ENCODE measurements around the gene SHROOM3.
"Not testable (repeated sequence)": the region's sequence is repeated elsewhere in the genome, so short reads cannot be mapped to it uniquely, and the experiment has no call there.

Gene SHROOM3

DNA sequence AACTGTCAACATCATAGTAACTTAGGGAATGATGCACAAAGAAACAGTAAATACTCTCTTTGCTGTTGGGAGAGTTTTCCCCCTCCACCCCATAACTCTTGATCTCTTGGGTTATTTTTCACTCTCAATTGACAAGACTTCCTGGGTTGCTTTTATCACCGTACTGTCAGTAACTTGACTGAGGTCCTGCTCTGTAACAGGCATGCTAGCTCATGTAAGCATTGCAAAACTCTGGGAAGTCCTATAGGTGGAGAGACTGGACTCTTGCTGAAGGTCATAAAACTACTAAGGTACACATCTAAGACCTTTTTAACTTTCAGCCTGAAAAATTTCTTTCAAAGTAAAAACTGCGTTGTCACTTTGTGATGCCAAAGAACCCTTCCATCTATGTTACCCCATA is 10.9 kb downstream of the SHROOM3 start:
- no peak for DNase-seq (ENCODE audit: low read depth)

DNA sequence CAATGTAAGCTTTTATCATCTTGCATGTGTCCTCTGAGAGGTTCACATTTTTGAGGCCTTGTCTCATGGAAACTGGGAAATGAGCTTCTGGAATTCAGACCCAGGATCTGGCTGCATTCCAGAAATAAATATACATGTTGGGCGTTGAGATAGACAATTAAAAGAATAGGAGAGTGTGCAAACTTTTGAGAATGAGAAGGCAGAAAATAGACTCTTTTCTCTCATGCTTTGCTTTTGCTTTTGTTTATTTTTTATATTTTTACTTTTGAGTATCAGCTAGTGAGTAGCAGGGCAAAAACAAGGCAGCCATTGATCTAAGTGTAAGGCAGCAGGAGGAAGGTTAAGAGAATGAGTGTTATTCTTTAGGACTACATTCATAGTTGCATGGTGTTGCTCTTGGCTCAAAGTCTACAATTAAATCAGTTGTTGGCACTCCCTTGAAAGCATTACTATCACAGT is 12.4 kb downstream of the SHROOM3 start:
- no peak for DNase-seq (ENCODE audit: low read depth)

DNA sequence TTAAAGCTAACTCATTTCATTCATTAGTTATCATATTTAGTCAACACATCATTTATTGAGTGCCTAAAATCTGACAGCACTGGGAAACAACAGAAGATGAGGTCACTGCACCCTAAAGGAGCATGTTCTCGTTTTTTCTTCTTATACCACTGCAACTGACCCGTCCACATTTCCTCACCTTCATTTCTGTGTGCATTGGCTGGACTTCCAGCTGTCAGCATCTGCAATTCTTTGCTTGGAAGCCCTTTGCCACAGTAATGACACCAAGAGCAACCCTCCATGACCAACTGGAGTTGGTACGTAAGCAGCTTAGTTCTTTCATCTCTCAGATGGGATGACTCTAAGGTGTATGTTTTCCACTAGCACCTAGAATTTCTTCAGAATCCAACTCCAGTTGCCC is 13.2 kb downstream of the SHROOM3 start:
- no peak for DNase-seq (ENCODE audit: low read depth)

DNA sequence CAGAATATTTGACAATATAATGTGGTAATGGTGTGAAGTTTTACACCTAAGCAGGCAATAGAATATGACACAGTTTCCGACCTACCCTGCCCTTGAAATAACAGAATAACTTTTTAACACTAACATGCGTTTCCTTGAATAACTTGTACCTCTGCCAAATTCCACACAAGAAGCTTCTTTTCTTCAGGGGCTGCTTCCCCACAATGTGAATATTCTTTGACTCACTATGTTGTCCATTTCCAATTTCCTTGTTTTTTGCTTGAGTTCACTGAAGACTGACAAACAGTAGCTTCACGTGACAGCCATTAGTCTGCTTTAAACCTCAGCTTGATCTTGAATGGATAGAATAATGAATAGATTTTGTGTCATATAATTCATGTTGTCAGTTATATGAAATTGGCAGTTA is 14.3 kb downstream of the SHROOM3 start:
- DNase-seq (ENCODE audit: low read depth), result no peak

DNA sequence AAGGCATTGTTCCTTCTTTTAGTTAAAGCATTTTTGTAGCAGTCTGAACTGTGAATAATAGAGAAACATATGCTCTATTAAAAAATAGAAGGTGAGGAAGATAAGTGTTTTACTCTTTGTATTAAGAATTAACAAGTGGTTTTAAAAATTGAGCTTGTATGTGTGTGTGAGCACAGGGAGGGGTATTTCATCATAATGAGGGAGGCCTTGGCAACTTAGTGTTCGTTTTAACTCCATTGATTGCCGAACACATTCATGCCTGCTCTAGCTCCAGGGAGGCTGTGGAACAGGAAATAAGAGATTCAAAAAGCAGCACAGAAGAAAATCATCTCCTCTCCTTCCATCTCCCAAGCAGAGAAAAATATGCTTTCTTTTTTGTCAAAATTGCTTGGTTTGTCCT is 14.8 kb downstream of the SHROOM3 start:
- DNase-seq (ENCODE audit: low read depth), result no peak

DNA sequence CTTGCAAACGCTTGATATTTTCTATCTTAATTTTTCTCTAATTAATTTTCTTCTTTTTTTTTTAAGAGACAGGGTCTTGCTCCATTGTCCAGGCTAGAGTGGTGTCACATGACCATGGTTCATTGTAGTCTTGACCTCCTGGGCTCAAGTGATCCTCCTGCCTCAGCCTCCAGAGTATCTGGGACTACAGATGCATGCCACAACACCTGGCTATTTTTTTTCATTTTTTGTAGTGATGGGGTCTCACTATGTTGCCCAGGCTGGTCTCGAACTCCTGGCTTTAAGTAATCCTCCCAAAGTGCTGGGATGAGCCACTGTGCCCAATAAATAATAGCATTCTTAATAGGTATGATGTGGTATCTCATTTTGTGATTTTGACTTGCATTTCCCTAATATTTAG is 18.2 kb downstream of the SHROOM3 start:
- no peak for DNase-seq (ENCODE audit: low read depth)

DNA sequence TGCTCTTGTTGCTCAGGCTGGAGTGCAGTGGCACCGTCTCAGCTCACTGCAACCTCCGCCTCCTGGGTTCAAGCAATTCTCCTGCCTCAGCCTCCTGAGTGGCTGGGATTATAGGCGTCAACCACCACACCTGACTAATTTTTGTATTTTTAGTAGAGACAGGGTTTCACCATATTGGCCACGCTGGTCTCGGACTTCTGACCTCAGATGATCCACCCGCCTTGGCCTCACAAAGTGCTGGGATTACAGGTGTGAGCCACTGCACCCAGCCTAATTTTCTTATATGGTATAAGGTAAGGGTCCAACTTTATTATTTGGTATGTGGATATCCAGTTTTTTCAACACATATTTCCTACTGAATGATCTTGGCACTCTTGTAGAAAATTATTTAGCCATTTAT is 19.0 kb downstream of the SHROOM3 start:
- not testable (repeated sequence) for DNase-seq (ENCODE audit: low read depth)

DNA sequence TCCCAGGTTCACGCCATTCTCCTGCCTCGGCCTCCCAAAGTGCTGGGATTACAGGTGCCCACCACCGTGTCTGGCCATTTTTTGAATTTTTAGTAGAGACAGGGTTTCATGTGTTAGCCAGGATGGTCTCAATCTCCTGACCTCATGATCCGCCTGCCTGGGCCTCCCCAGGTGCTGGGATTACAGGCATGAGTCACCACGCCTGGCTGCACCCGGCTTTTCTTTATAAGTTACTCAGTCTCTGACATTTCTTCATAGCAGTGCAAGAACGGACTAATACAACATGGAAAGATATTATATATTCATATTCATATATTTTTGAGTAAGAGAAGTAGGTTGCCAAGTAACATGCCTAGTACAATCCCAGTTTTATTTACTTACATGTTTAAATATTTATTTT is 22.9 kb downstream of the SHROOM3 start:
- DNase-seq (ENCODE audit: low read depth), result no peak

DNA sequence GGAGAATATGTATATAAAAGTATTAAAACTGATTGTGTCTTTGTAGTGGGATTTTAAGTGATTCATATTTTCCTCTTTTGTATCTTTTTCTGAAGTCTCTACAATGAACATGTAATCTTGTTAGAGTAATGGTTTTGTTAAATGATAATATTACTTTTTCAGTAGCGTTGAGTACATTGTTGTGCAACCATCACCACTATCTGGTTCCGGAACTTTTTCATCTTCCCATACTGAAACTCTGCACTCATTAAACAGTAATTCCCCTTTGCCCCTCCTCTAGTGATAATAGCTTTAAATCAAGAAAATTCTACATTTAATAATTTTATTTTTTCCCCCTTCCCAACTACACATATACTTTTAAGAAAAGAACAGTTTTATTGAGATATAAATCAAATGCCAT is 23.3 kb downstream of the SHROOM3 start:
- no peak for DNase-seq (ENCODE audit: low read depth)

DNA sequence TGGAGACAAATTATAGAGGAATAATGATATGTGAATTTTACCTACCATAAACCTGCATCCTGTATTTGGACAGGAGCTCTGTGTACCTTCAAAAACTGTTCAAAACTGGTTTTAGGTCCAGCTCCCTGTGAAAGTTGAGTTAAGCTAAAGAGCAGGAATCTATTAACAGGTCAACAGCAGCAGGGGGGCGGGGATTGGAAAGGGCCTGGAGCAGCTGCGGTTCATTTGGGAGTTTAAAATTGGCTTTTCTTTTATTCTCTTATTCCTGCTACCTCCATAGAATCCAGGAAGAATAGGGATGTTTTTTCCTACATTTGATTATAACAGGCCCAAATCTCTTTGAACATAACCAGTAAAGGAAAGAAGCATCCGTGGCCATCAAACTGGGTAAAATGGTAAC is 23.8 kb downstream of the SHROOM3 start:
- no peak for DNase-seq (ENCODE audit: low read depth)

DNA sequence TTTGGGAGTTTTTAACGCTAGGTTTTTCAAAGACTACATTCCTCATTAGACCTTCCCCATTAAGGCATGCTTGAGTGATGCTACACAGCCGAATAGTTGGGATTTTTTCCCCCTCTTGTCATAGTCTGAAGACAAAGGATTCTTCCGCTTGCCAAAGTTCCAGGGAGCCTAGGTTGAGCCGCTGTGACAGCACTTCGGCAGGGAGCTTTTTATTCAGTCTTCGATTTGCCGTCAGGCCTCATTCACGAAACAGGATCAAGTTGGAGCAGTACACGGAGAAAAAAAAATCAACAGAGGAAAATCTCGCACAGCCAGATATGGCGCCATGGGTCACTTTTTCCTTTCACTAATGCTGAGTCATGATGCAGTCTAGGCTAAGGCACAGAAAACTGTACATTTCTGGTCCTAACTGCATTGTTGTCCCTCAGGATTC is 24.3 kb downstream of the SHROOM3 start:
- DNase-seq (ENCODE audit: low read depth), result no peak

DNA sequence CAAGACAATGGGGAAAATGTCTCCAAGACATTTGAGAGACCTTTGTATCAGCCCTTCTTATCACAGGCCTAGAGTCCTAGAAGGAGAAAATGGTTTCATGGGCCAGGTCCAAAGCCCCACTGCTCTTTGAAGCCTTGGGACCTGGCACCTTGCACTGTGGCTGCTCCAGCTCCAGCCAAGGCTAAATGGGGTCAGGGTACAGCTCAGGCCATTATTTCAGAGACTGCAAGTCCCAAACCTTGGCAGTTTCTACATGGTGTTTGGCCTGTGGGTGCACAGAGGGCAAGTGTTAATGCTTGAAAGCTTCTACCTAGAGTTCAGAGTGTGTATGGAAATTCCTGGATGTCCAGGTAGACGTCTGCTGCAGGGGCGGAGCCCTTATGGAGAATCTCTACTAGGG is 28.5 kb downstream of the SHROOM3 start:
- no peak for DNase-seq (ENCODE audit: low read depth)

DNA sequence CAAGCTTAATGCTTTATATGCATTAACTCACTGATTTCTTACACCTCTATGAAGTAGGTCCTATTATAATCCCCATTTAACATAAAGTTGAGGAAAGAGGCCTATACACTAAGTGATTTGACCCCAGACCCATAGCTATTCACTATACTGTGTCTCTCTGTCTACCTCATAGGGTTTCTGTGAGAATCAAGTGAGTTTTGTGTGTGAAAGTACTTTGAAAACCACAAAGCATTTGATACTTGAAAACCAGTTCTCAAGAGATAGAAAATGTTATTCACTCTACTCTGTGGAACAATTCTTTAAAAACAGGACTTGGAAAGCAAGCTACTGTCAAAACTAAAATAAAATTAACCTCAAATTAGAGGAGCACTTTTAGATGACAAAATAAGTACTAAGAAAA is 35.0 kb downstream of the SHROOM3 start:
- no peak for DNase-seq (ENCODE audit: low read depth)

DNA sequence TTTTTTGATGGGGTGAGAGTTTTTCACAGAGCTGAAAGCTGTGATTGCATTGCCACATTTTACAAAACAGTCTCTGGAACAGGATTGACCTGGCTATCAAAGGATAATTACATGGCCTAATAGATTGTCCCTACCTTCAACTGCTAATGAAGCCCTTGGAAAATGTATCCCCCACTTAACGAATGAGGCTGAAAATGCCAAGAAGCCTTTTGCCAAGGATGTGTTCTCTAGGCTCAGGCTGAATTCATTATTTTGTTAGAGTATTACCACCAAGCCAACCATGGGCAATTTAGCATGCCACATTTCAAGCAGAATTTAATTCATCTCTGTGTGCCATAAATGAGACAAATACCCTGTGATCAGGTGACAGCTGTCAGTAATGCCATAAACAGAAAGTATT is 35.5 kb downstream of the SHROOM3 start:
- DNase-seq (ENCODE audit: low read depth), result no peak

DNA sequence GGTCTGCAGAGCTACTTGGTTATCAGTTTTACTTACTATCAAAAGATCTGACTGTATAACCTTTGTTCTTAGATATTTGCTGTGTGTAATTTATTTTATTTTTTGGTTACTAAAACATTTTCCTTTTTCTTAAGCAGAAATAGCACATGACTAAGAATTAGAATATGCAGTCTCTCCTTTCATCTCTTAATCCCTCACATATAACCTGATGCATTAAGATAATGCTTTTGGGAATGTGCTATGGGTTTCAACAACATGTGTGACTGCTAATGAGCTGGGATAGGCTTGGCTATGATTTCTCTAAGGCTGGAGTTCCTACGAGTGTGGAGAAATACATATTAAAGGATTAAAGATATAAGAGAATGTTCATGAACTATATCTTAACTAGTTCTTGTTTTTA is 41.5 kb downstream of the SHROOM3 start:
- DNase-seq (ENCODE audit: low read depth), result no peak

DNA sequence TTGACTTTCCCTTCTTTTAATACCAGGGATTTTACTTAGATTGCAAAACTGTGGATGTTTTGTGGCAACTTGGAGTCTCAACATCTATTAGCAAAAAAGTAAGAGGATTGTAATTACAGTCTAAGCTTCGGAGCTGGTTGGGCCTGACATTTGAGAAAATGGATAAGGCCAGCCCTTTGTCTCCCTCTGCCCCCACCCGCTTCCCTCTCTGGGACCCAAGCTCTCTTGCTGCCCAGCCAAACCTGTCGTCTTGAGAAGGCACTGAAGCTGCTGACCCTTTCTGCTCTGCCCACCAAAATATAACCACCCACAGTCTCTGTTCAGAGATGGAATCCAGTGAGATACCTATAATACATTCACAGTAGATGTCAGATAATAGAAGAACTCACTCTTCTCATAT is 49.6 kb downstream of the SHROOM3 start:
- DNase-seq (ENCODE audit: low read depth), result no peak

DNA sequence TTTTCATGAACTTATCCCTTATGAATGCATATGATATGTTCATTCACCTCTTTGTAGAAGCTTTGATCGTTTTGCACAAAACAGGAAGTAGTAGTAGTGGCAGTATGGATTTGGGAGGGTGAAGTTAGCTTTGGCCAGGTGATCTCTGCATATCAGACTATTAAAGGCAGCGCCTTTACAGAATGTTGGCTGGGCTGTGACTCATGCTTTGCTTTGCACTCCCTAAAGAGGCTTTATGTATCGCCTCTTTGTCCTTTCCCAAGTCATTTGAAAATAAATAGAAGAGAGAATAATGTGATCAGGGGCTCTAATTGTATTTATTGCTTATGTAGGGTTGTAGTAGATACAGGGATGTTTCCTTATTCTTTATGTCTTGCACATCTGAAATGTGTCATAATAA is 50.4 kb downstream of the SHROOM3 start:
- DNase-seq (ENCODE audit: low read depth), result no peak

DNA sequence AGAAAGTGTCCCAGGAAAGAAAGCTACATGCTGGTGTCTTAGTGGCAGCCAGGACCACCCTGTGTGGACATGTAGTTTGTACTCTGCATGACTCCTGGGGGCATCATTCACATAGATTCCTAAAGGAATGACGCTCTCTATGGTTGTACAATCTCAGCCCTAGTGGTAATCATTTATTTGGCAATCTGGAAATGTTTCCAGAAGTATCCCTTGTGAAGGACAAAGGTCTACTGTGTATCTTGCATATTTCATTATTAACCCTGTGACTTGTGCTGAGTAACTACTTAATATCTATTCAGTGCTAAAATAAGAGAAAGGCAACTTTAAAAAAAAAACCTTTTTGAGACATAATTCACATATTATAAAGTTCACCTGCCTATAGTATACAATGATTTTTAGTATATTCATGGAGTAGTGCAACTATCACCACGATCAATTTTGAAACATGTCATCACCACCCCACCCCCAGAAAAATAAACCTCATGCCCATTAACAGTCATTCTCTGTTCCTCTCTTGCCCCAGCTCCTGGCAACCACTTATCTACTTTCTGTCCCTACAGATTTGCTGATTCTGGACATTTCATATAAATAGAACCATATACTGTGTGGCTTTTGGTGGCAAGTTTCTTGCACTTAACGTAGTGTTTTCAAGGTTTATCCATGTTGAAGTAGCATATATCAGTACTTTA is 51.7 kb downstream of the SHROOM3 start:
- DNase-seq (ENCODE audit: low read depth), result no peak

DNA sequence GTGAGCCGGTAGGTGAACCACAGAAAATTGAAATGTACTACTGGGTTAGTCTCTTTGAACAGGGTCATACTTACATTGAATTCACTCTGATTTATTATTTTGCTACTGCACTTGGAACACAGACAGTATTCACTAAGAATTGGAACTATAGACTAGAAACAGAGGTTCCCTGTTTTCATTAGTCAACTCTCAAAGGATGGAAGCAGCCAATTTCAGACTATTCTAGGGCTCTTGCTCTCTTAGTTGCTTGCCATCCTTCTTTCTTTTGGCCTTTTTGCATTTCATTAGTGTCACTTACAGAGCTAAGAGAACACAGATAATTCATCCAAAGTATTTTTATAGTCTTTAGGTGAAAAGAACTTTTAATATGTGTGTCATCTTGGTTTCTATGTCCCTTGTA is 52.6 kb downstream of the SHROOM3 start:
- no peak for DNase-seq (ENCODE audit: low read depth)

DNA sequence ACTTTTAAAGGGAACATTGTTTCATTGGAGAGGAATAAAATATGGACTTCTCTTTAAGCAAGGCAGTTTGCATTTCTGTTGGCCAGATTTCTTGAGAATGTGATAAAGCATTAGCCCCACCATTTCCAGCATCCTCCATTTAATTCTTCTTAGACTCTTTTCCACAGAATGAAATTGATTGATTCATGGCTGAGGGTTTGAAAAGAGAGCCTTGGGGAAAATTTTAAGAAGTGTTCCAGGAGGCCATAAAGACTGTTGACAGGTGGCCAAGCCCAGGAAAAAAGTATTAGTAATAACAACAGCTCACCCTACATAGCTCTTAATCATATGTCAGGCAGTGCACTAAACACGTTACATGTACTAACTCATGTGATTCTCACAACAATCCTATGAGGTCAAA is 53.4 kb downstream of the SHROOM3 start:
- DNase-seq (ENCODE audit: low read depth), result no peak

DNA sequence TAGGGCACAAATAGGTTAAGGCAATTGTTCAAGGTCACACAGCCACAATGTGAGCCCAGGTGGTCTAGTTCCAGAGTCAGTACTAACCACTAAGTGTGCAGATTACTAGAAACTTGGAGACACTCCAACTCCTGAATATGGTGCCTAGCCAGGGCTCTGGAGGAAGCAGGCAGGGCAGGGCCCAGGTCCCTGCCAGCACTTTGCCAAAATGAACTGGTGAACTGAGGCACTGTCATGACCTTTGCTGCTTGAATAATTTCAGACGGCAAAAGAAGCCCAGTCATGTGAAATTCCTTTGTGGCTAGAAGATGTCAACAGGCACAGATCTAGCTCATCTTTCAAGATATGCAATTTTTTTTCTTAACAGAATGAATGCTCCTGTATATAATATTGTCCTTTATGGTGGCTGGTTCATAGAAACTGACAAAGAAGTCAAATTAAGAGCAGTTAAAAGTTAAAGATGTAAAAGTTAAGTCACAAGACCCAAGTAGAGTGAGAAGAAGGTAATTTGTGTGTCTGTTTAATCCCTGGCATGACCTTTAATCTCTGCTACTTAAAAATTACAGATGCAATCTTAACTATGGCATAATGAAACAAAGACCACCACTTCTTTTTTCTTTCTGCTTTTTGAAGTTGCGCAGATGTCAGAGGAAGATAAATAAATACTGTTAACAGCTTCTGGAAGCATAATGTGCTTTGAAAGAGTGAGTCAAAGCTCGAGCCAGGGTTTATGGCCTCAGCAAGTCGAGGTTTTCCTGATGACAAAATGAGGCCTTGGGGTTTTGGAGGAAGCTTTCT is 54.1 kb downstream of the SHROOM3 start:
- no peak for DNase-seq (ENCODE audit: low read depth)

DNA sequence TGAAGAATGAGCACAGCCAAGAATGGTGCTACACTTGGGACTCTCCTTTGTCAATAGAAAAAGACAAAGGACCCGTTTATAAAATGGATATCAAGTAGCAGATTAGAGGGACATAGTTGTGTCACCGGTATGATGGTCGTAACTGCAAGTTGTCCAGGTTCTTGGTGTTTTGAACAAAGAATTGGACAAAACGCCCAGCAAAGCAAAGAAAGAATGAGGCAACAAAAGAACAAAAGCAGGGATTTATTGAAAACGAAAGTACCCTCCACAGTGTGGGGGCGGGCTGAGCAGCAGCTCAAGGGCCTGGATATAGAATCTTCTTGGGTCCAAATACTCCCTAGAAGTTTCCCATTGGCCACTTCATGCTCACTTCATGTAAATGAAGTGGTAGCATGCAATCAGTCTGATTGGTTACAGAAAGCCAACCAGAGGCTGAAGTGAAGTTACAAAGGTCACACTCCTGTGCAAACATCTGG is 54.7 kb downstream of the SHROOM3 start:
- no peak for DNase-seq (ENCODE audit: low read depth)

DNA sequence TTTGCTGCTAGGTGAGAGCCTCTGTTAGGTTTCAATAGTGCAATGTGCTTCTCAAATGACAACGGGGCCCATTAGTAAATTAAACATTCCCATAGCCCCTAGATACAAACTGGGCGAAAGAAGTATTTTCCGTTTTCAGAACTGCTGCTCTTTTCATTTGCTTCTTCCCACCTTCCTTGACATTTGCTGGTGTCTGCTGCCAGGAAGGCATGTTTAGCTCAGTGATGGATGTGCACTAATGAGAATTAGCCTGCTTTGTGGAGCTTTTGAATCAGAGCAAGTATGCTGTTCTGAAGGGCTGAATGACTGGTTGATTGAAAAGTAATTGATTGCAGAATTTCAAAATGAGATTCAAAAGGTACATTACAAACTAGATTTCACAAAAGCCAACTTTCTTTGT is 57.0 kb downstream of the SHROOM3 start:
- DNase-seq (ENCODE audit: low read depth), result no peak

DNA sequence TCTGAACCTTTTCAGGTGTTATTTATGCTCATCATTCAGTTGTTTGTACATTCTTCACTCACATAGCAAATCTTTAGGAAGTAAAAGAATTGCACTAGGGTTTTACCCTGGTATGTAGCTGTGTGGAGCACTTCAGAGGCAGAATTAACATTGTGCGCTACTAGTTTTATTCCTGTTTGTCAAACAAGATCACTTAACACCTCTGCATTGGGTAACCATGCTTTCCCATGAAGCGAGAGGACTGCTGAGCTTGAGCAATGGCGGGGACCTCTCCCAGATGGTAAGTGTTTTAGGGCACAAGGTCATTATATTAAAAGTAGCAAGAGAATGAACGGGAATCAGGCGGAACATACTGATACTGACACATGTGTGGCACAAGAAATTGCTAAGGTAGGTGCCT is 59.2 kb downstream of the SHROOM3 start:
- DNase-seq (ENCODE audit: low read depth), result no peak

All from activated T-cell treated with anti-CD3 and anti-CD28 coated beads for 24 hours (primary cell).